Testis (tissue), 2 donors: Measurements from ENCODE around the gene RAD50.

ENCODE experiments used
- POLR2A ChIP-seq: fragments of 450-650 bp; IDR thresholded peaks from one replicate; pipeline ENCODE4 v1.6.1; 2017; ENCODE audit warnings: antibody characterized with exemption, mild to moderate bottlenecking, moderate library complexity
- TF ChIP-seq, protein P1 (sequence below), 3 experiments: fragments of 450-650 bp in 2 of 3; fragments of 200-600 bp in 1 of 3; sonication (generic) in 1 of 3; IDR thresholded peaks; one replicate each; pipeline ENCODE4 v1.5.1; 2016 to 2019; ENCODE audit warnings: antibody characterized with exemption in 3 of 3, mild to moderate bottlenecking in 2 of 3, moderate library complexity in 1 of 3

DNA sequence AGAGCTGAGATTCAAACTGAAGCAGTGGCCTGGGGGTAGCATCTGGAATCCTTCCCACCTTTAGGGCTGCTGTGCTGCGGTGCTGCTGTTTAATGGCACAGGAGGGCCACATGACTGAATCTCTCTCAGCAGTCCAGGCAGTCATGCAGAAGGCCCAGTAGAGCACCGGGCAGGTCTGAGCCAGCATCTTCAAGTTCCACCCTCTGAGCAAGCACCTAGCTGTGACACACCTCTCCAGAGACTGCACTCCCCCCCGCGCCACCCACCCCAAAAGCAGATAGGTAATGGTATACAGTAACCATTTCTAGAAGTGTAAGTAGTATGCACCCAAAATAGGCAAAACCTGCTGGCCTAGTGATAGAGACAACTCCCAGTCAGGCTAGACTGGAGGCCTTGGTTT lies 125.2 kb downstream of the RAD50 start:
- TF ChIP-seq, protein P1, sequence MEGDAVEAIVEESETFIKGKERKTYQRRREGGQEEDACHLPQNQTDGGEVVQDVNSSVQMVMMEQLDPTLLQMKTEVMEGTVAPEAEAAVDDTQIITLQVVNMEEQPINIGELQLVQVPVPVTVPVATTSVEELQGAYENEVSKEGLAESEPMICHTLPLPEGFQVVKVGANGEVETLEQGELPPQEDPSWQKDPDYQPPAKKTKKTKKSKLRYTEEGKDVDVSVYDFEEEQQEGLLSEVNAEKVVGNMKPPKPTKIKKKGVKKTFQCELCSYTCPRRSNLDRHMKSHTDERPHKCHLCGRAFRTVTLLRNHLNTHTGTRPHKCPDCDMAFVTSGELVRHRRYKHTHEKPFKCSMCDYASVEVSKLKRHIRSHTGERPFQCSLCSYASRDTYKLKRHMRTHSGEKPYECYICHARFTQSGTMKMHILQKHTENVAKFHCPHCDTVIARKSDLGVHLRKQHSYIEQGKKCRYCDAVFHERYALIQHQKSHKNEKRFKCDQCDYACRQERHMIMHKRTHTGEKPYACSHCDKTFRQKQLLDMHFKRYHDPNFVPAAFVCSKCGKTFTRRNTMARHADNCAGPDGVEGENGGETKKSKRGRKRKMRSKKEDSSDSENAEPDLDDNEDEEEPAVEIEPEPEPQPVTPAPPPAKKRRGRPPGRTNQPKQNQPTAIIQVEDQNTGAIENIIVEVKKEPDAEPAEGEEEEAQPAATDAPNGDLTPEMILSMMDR (IDR thresholded peaks at IDR 0.05) = no peak
- TF ChIP-seq POLR2A = no peak
